MCF 10A (cell line): ENCODE results near the gene PGLYRP3. TPM values are rescaled to one million over a fixed set of nuclear protein-coding genes. Genes with fewer than 3 reads are reported as not detected.

Experiments
- BruUV-seq: library from RNA; stranded (reverse); fragments of 400-500 nt; replicated peaks from 2 replicates; lab custom pipeline; 2021; lab: Mats Ljungman, UMichigan
- CTCF ChIA-PET: fragments of 300-600 bp; sonication (Branson Sonifier 250); formaldehyde crosslinking; extraction: SDS; loops from one replicate; lab custom pipeline; 2021; ENCODE audit warnings: antibody characterized with exemption, inconsistent platforms; lab: Yijun Ruan, JAX
- POLR2A ChIA-PET: fragments of 300-600, 350-650 bp; sonication (Branson Sonifier 250); formaldehyde crosslinking; extraction: SDS; loops from one replicate; lab custom pipeline; 2020; ENCODE audit warnings: antibody characterized with exemption, inconsistent platforms; lab: Yijun Ruan, JAX
- DNase-seq: peaks from one replicate; pipeline ENCODE4 v3.0.0-alpha.2; 2018; ENCODE audit not compliant: unreplicated experiment
- H3K27ac Mint-ChIP-seq: one replicate; pipeline ENCODE4 v1.8.0; 2022; ENCODE audit warnings: mild to moderate bottlenecking, low read depth, mixed read lengths; ENCODE audit not compliant: unreplicated experiment
- H3K27me3 Mint-ChIP-seq: one replicate; pipeline ENCODE4 v1.8.0; 2022; ENCODE audit warnings: mixed read lengths; ENCODE audit not compliant: insufficient read depth, unreplicated experiment
- H3K36me3 Mint-ChIP-seq: one replicate; pipeline ENCODE4 v1.8.0; 2022; ENCODE audit warnings: mild to moderate bottlenecking, moderate library complexity, mixed read lengths; ENCODE audit not compliant: insufficient read depth, unreplicated experiment
- H3K4me1 Mint-ChIP-seq: one replicate; pipeline ENCODE4 v1.8.0; 2022; ENCODE audit warnings: mixed read lengths; ENCODE audit not compliant: insufficient read depth, unreplicated experiment
- H3K4me3 Mint-ChIP-seq: one replicate; pipeline ENCODE4 v1.8.0; 2022; ENCODE audit warnings: mild to moderate bottlenecking, moderate library complexity, mixed read lengths; ENCODE audit not compliant: unreplicated experiment
- H3K9me3 Mint-ChIP-seq: one replicate; pipeline ENCODE4 v1.8.0; 2022; ENCODE audit warnings: mixed read lengths; ENCODE audit not compliant: unreplicated experiment
- intact Hi-C: fragments of 100-400 bp; cut with micrococcal nuclease; formaldehyde crosslinking; loops from 2 replicates; pipeline ENCODE4 v1.14.1; 2022
- total RNA-seq: library from RNA; stranded (reverse); gene quantifications from 2 replicates; pipeline ENCODE4 v1.2.3, GENCODE V29; 2022
- TF ChIP-seq, protein P1 (sequence below): fragments of 200-600 bp; IDR thresholded peaks from one replicate; pipeline ENCODE4 v1.8.0; 2022; ENCODE audit warnings: antibody characterized with exemption, mild to moderate bottlenecking; ENCODE audit not compliant: unreplicated experiment

Gene PGLYRP3
- total RNA-seq, 1 experiment from 2014 or later = not detected

DNA sequence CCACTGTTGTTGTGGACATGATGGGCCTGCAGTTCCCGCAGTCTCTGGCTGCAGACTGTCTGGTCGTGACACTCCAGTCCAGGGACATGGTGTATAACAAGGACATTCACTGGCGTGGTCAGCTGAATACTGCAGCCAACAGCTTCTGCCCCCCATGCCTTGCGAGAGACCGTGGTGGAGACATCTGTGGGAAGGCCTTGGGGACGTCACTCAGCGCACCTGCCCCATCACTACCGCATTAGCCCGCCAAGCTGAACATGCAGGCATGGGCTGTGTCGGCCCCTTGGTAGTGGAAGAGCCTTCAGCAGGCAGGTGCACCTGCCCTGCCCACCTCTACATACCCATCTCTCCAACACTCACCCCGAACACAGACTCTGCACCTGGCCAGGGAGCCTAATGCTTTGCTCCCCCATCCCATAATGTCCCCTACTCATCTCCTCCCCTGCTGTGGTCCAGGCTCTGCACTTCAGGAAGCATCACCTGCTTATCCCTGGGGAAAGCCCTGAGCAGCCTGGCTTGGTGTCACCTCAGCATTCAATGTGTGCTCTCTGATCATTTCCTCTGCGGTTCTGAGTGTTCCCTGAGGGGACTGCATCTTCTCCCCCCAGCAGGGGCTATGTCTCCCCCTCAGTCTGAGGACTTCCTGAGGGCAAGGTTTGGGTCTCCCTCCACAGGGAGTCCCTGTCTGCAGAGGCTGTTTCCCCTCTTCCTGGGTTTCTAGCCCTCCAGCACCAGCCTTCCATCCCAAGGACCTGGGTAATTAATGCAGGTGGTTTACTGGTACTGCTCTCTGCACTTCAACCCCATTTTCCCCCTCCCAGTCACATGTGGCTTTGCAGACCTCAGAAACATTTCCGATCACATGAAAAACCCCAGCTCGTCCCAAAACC lies 32.7 kb upstream of the PGLYRP3 start:
- peaks cover 10% of the 10 kb centered on the region for H3K4me1 Mint-ChIP-seq
- H3K27ac Mint-ChIP-seq = no peak overlapping the region
- ChIA-PET POLR2A (no interaction called here), CTCF (interaction anchor here (0.6 to 28.2 kb wide), 3 partner anchors 8 to 151 kb away, joined by 4 to 1438 read pairs (median 46); no protein-coding TSS in a partner anchor)
- TF ChIP-seq, protein P1, sequence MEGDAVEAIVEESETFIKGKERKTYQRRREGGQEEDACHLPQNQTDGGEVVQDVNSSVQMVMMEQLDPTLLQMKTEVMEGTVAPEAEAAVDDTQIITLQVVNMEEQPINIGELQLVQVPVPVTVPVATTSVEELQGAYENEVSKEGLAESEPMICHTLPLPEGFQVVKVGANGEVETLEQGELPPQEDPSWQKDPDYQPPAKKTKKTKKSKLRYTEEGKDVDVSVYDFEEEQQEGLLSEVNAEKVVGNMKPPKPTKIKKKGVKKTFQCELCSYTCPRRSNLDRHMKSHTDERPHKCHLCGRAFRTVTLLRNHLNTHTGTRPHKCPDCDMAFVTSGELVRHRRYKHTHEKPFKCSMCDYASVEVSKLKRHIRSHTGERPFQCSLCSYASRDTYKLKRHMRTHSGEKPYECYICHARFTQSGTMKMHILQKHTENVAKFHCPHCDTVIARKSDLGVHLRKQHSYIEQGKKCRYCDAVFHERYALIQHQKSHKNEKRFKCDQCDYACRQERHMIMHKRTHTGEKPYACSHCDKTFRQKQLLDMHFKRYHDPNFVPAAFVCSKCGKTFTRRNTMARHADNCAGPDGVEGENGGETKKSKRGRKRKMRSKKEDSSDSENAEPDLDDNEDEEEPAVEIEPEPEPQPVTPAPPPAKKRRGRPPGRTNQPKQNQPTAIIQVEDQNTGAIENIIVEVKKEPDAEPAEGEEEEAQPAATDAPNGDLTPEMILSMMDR = no peak
- DNase-seq = no peak
- no peak overlapping the region for H3K4me3 Mint-ChIP-seq
- H3K9me3 Mint-ChIP-seq = peaks cover 8% of the 10 kb centered on the region
- no peaks in the 10 kb centered on the region for H3K36me3 Mint-ChIP-seq
- peaks cover 90% of the 10 kb centered on the region for H3K27me3 Mint-ChIP-seq
- no TSS peak for BruUV-seq
- intact Hi-C loops = no loop called here

DNA sequence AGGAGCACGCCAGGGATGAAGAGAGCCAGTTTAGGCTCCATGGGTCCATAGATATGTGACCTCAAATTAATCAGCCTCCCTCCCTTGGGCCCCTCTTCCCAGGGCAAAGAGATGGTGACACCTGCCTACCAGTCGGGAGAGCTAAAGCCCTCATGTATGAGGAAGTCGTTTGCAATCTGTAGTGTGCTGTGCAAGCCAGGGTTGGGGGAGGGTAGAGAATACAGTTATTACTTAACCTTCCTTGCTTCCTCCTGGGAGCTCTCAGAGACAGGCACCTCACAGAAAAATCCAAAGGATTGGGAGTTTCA lies 31.9 kb upstream of the PGLYRP3 start:
- intact Hi-C loops = no loop called here
- no TSS peak for BruUV-seq
- TF ChIP-seq, protein P1 = no peak
- Mint-ChIP-seq H3K4me3 (no peak overlapping the region), H3K27ac (no peak overlapping the region), H3K4me1 (peaks cover 10% of the 10 kb centered on the region), H3K27me3 (peaks cover 83% of the 10 kb centered on the region), H3K9me3 (peaks cover 8% of the 10 kb centered on the region), H3K36me3 (no peaks in the 10 kb centered on the region)
- ChIA-PET CTCF (interaction anchor here (0.6 to 28.2 kb wide), 4 partner anchors 9 to 152 kb away, joined by 3 to 1438 read pairs (median 24); no protein-coding TSS in a partner anchor), POLR2A (interaction anchor here (1.0 kb wide), 1 partner anchor 31 kb away, joined by 3 read pairs; the partner anchor contains the start of gene S100A12)
- DNase-seq = no peak

DNA sequence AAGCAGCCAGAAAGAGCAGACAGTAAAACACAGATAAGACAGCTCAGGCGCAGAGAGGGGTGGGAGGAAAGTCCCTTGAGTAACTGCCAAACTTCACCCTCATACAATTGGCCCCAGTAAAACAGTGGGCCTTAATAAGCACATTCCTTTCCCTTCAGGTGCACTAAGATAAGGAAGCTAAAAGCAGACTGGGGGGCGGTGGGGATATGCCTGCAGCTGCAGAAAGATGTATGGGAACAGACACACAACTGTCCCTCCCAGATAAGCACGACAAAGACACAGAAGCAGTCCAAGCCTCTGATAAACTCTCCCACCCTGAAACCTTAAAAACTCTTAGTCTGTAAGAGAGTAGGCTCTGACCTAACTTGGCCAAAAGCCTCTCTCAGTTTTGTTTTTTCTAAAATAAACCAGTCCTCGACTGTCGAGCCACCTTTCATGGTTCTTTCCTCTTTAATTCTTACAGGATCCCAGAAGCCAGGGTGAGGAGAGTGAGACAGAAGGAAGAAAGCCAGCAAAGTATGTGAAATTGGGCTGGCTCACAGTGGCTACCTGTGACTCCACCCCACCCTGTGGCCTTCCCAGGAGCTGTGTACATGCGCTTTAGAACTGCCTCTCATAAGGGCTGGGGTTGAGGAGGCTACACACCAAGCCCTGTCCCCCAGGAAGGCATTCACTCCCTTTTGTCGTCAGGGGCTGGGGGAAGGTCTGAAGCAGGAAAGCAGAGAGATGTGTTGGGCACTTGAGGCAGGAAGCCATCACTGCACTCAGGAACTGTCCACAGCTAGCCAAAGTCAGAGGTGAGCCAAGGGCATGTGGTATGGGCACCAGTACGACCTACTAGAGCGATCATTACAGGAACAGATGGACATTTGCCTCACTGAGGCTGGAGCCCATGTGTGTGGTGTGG lies 31.3 kb upstream of the PGLYRP3 start:
- intact Hi-C loops = no loop called here
- peaks cover 8% of the 10 kb centered on the region for H3K9me3 Mint-ChIP-seq
- no peaks in the 10 kb centered on the region for H3K36me3 Mint-ChIP-seq
- POLR2A ChIA-PET = interaction anchor here (1.0 to 1.1 kb wide), 2 partner anchors 32 to 158 kb away, joined by 3 read pairs; partner anchors contain the start of gene S100A12
- CTCF ChIA-PET = interaction anchor here (0.6 to 28.2 kb wide), 5 partner anchors 9 to 312 kb away, joined by 3 to 1438 read pairs (median 4); no protein-coding TSS in a partner anchor
- no peak overlapping the region for H3K4me3 Mint-ChIP-seq
- TF ChIP-seq, protein P1 = no peak
- peaks cover 83% of the 10 kb centered on the region for H3K27me3 Mint-ChIP-seq
- DNase-seq = no peak
- H3K4me1 Mint-ChIP-seq = peaks cover 8% of the 10 kb centered on the region
- H3K27ac Mint-ChIP-seq = no peak overlapping the region
- BruUV-seq = no TSS peak
